OCI-LY7 (cell line): ENCODE results near the gene MICAL3.

ENCODE experiments used
- CTCF ChIP-seq: fragments of 200-600 bp; sonication (generic); conservative IDR thresholded peaks from 2 replicates; pipeline ENCODE4 v1.5.1; 2014; ENCODE audit warnings: mild to moderate bottlenecking, antibody characterized with exemption, low read length, moderate library complexity, mixed read lengths
- EZH2phosphoT487 ChIP-seq: fragments of 200-600 bp; sonication (generic); IDR thresholded peaks from 2 replicates; pipeline ENCODE4 v1.6.1; 2018; ENCODE audit warnings: low read depth, borderline replicate concordance, mild to moderate bottlenecking, mixed run types, antibody characterized with exemption, low read length, moderate library complexity, mixed read lengths

DNA sequence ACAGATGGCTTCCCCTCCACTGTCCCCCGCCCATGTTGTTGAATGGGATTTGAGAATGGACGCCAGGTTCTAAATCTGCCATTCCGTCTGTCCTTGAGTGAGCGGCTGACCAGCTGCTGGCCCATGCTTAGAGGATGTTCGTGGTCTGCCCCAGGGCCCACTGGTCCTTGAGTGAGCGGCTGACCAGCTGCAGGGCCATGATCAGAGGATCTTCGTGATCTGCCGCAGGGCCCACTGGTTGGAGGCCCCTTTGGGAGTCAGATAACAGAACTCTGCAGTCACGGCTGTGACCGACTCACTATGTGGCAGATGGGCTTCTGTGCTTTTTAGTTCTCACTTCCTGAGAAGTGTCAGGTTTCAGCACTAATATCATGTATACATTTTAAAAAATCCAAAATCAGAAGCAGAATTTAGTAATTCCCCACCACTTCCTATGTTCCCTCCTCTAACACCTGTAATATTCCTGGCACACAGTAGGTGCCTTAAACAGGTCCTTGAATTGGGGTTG lies 54.1 kb downstream of the MICAL3 start:
- no peak for TF ChIP-seq CTCF
- no peak for TF ChIP-seq EZH2phosphoT487
